GM21576 (cell line): ENCODE results near the gene MAGI2.

Experiments used
- ATAC-seq: cut with Tn5 transposase; IDR thresholded peaks from one replicate; pipeline ENCODE4 v1.9.1; 2021; ENCODE audit warnings: mild to moderate bottlenecking, moderate library complexity; ENCODE audit not compliant: unreplicated experiment

Gene MAGI2

DNA sequence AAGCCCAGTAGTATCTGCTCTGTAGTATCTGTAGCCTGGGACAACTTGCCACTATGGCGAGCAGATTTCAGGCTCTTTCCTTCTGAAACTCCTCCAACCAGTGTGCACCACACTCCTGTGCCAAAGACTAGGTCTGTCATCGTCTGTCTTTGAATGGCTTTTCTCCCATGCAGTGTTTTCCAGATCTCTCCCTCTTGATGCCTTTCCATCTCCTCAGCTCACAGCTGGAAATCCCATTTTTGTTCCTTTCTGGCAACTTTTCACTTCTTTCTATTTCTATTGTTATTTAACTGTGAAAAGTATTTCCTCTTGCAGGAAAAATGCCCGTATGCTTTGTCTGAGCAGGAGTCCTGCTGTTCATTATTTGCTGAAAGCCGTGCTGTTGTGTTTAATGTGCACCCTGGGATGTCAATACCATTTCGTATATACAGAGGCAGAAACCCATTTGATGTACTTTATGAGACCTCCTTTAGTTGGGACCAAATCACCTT is 1281.2 kb downstream of the MAGI2 start:
- ATAC-seq, result no peak

DNA sequence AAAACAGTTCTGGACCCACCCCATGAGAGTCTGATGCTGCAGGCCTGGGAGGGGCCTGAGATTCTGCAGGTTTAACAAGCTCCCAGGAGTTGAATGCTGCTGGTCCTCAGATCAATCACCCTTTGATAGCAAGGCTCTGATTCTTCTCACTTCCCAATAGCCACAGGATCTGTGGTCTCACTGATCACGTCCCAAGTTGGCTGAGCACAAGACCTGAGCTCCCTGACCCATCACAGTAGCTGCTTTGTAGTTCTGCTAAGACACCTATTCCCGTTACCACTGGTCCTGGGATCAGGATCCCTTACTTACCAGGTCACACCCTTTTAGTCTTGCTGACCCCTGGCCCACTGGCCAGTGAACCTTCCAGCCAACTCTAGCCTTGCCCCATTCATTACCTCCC is 1282.1 kb downstream of the MAGI2 start:
- no peak for ATAC-seq

DNA sequence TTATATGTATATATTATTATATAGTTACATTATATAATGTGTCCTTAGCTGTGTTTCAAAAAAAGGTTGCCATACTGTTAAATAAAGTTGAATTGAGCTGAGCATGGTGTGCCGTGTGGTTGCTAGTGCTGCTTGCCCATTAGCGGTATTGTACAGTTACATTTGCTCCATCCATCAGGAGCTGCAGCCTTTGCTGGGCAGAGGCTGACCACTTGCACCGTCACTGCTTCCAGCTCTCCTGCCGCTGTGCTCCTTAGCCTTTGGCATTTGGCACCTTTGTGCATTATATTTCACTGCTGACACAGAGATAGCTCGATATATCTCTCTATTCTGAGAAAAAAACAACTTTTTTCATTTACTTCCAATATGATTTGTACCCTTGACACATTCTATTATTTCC is 1282.7 kb downstream of the MAGI2 start:
- ATAC-seq, result no peak

DNA sequence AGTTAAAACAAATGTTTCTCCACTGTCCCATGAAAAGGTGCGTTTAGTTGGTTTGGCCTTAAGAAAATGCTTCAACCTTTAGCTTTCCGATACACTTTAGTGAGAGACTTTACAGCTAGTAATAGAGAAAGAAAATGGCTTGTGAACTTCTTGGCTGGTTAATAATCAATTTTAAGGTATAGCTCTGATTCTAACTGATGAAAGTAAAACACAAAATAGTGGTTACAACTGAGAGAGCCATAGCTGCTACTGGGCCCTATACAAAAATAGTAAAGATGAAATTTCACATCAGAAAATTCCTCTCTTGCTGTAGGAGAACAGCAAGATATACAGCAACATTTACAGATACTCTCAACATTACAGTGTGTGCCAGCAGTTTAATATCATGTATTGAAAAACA is 1283.5 kb downstream of the MAGI2 start:
- ATAC-seq, result no peak

DNA sequence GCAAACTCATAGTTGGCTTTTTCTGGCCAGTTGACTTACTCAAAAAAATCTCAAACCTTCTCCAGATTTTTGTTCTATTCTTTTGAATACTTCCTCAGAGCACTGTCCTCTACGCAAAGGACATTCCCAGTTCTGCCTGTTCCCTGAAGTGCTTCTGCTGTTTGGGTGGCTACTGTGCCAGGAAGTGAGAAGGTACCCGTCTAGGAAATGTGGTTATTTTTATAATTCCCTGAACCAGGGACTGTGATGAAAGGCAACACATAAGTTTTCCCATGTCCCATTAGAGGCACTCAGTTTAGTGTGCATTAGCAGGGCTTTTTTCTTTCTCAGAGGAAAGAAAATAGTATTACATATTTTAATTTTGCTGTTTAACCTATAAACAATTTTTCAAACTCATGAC is 1284.6 kb downstream of the MAGI2 start:
- ATAC-seq, result no peak

DNA sequence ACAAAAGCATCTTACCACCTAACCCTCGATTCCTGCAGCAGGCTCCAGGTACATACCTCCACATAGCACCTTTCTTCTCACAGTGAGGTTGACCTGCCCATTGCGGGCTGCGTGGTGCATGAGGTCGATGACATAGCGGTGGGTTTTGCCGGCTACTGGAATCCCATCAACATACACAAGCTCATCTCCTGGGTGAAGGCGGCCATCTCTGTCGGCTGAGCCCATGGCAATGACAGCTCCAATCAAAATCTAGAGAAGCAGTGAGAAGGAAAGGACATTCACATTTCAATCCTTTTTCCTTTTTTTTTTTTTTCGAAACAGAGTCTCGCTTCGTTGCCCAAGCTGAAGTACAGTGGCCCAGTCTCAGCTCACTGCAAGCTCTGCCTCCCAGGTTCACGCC is 1285.6 kb downstream of the MAGI2 start:
- ATAC-seq, result no peak

DNA sequence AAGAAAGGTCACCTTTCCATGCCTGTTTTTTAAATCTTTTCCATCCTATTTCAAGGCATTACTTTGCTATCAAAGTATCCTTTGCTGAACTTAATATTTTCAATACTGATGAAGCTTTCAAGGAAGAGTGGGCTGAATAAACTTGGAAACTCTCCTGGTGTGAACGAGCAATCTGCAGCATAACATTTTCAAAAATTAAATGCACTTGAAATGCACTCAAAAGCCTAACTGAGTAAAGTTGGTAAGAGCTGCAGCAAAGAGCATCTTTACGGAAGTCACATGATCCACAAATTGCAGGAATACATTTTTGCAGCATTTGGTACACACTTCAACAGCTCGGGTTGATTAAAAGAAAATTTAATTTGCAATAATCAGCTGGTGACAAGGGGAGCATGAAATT is 1287.6 kb downstream of the MAGI2 start:
- ATAC-seq, result no peak

DNA sequence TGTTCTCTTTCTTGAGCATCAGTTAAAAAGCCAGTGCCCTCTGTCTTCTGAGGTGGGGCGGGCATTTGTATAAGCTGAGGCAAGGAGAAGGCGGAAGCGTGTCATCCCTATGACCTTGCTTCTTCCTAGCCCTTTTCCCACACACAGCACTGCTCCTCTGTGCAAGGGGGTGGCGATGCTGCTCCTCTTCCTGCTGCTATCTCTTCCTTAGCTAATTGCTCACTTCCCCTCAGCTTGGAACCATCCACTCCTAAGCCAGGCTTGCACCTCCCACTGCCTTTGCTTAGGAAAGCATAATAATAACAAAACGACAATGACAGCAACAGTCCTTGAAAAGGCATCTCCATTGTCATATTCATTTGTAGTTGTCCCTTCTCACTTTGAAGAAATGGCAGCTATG is 1288.0 kb downstream of the MAGI2 start:
- no peak for ATAC-seq

DNA sequence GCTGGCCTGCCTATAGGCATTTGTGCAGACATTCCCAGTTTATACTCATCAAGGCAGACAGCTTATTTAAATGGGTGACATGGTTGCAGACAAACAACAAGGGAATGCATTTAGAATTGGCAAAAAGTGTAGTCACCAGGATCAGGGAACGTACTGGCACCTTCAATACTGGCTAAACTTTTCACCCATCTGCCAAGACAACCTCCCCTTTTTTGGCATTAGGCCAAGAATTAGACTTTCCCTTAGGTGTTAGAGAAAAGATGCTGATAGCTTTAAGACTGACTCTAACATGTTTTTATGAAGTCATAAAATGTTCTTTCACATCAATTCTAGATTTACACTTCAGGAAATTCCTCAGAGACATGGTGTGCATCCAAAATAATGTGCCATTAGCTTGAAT is 1289.0 kb downstream of the MAGI2 start:
- no peak for ATAC-seq

DNA sequence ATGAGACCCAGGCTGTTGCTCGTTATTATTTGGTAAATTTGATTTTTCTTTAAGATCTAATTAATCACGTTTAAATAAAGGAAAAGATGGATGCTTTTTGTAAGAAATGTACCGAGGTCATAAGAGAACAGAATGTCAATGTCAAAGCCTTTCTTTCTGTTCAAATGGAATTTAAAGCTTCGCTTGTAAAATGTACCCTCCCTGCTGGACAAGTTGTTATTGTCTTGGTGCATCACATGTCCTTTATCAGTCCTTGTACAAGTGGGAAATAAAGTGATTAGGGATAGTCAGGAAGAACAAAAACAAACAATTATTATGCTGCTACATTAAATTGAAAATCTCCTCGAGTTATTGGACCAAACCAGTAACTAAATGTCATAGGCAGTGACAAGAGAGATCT is 1291.7 kb downstream of the MAGI2 start:
- no peak for ATAC-seq

DNA sequence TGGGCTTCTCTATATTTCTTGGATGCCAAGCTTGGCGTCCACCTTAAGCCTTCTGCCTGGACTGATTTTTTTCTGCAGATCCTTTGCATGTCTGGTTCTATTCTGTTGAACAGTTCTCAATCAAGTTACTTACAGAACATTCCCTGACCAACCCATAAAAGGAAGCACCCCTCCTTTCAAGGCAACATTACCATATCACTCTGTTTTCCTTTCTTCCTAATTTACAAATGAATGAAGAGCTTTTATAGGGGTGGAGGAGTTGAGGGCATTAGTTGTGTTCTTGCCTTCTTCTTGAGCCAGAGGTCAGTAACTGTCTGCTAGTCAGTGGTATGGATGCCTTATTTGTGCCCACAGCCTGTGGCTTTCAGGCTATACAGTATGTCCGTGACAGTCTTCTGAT is 1293.9 kb downstream of the MAGI2 start:
- no peak for ATAC-seq

DNA sequence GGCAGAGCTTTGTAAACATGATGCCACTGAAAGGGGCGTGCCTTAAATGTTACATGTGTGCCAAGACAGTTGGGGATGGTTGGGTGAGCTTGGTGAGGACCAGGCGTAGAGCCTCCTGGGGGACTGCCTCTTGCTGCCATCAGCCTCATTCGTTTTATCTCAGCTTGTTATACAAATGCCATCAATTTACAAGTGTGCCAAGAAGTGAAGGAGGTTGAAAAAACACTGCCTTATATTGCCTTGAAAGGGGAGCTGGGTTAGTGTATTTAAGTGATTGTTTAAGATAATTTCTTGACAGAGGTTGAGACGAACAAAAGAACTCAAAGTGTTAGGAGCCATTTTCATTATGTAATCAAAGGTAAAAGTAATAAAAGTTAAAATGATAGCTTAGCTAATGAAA is 1300.2 kb downstream of the MAGI2 start:
- no peak for ATAC-seq

DNA sequence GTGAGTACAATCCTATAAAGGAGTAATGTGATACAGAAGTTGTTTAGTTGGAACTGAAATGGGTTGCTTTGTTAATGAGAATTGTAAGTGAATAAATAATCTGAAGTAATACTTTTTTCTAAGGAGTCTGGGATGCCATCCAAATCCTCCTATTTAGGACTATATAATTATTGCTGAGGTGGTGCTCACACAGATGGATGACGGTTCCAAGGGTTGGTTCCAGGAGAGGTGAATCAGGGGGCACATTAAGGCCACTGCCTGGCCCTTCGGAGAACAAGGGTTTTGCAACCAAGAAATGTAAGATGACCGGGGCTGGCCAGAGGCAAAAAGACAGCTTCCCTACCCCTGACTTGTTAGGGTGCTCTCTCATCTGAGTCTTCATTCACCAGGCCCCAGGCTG is 1302.2 kb downstream of the MAGI2 start:
- no peak for ATAC-seq

DNA sequence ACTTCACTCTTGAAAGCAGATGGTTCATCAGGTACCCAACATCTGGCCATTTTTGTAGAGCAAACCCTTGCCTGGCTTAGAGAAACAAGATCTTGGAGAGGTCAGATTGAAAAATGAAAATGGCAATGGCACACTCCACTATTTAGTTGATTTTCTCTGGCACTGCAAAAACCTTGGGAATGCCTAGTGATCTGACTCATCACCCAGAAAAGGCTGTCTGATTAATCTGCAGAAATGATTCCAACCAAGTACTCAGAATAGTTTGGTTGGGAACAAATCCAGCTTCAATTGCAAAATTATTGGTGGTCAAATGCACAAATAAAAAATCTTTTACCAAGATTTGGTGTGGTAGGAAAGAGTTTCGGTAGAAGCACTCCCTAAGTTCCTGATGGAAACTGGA is 1303.7 kb downstream of the MAGI2 start:
- ATAC-seq, result no peak

DNA sequence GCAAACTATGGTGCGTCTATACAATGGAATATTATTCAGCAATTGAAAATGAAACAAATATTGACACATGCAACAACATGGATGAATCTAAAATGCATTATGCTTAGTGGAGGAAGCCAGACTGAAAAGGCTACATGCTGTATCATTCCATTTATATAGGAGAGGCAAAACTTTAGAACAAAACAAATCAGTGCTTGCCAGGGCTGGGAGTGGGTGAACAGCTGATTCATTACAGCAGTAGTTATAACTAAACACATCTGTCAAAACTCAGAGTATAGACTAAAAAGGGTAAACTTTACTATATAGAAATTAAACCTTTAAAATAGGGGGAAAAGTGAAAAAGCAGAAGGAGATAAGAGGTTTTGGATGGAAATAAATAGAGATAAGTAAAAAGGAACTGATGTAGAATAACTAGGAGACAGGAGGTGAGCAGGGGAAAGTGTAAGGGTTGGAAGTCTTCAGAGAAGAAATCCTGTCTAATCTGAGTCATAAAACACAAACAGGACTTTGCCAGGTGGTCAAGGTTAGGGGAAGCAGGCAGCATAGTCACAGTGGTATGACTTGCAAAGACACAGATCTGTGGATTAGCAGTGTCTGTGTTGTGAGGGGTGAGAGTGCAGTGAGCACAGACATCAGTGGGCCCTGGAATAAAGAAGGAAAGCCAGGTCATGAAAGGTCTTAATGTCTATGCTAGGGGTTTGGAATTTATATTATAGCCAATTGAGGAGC is 1305.1 kb downstream of the MAGI2 start:
- ATAC-seq, result no peak

DNA sequence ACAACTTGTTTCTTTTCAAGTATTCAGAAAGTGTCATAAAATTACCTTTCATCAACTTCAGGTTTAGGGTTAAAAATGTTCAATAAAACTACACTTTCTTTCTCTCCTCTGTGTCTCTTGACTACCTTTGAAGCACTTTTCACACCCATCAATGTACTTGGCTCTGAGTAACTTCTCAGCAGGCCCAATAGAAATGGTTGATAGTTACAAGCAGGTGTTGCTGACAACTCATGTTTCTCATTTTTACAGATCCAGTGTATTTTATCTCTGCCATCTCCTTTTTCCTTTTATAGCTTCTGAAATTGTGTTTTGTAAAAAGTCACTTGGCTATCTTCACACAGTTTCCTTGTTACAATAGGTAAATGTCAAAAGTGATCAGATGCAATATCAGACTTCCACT is 1306.9 kb downstream of the MAGI2 start:
- ATAC-seq, result no peak

DNA sequence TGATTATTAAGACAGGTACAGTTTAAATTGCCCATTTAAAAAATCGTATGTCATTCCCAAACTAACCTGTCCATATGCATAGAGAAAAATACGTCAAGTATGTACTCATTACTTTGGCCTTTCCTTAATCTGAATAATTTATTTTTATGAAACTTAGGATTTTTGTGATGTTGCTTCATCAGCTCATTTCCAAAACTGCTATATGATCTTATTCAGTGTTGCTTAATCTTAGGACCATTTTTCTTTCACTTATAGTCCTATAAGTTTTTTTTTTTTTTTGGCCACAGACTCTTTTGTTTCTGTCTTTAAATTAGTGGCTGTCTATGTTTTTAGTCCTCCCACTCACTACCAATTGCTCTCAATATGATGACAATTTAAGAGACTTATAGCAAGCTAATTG is 1309.8 kb downstream of the MAGI2 start:
- ATAC-seq, result no peak

DNA sequence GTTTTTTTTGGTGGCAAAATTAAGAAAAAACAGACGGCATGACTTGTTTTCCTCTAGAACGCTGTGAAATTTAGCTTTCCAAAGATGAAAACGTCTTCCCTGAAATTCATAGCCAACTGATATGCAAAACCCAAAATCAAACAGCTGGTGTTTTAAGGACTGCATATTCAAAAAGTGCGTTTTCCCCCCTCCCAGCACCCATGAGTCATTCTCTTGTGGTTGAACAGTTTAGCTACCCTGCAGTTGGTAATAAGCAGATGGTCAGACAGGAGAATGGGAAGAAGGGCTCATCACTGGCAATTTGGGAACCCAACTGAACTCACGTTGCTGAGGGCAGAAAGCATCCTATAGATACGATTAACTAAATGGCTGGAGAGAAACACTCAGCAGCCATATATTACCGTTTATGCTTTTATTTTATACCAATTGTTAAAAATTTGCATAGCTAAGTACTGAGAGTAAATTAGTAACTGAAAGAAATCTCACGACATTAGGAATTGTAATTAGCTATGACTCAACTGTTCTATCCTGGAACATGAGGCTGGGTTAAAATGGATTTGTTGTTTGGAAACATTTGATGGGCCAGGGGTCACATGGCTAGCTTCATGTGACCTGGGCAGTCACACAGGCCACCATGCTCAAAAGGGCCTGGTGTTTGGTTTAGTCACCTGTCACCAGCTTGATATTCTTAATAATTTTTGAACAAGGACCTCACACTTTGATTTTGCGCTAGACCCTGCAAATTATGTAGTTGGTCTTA is 1311.8 kb downstream of the MAGI2 start:
- ATAC-seq, result no peak

DNA sequence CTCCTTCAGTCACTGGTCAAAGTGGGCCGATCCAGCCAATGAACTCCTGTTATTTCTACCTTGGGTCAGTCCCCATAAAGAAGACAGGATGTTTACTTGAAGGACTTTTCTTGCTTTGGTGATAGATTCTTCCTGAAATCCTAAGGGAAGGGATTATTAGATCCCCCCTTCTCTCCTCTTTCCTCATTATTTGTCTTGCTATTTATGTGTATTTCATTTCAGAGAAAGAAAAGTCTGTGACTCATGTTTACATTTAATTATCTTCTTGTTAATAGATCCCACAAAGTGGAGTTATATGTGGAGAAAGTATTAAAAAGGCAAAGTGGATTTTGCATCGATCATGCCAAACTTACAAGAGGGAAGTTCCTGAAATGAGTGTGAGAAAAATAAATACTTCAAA is 1313.4 kb downstream of the MAGI2 start:
- no peak for ATAC-seq

DNA sequence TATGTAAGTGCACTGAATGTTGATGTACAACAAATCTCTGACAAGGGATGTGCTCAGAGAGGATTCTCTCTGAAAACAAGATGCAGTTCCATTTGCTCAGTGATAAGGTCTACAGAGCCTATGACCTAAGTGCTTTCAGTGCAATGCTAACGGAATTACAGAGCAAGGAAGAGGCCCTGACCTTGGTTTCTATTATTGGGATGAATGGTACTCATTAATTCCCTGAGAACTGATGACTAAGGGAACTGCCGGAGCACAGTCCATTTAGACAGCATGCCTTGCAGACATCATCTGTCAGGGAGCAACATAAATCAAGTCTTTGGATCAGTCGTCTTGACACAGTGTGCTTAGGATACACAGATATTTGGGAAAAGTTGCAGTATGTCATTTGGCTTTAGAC is 1314.1 kb downstream of the MAGI2 start:
- ATAC-seq, result no peak

DNA sequence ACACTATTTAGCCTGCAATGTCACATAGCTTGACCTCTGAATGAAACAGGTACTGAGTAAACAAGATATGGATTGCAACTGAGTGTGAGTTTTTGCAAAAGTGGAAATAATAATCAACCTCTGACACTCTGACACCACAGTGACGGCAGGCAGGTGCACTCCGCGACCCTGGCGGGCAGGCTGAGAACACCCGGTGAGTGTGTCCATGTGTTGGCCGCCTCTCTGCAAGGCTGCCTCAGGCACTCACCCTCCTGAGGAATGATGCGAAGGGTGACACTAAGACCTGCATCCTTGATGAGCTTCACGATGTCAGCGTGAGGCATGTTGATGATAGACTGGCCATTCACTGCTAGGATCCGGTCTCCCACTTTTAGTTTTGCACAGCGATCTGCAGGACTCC is 1318.7 kb downstream of the MAGI2 start:
- ATAC-seq, result no peak

DNA sequence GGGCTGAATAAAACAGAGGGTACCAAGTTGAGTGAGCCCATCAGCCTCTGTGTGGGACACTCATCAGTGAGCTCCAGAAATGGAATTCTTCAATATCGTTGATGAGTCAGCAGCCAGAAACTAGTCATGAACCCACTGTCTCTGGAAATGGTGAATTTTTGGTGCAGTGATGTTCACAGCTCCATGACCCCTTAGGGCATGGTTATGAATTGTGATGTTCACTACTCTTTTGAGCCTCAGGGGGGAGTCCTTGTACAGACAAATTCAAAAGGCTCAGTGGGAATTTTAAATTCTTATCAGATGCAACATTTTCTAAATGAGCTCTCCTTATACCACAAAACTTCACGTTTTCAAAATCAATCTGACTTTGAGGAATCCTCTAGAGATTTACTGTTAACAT is 1319.2 kb downstream of the MAGI2 start:
- no peak for ATAC-seq
